Ectodermal cell (in vitro differentiated cells): ENCODE results near the gene KIAA0513.

Experiments
- H3K27ac ChIP-seq: 2 replicates; pipeline ENCODE4 v1.7.0; 2013; ENCODE audit warnings: mild to moderate bottlenecking, low read depth, low read length; ENCODE audit not compliant: insufficient read depth, poor library complexity, severe bottlenecking
- H3K27me3 ChIP-seq: 2 replicates; pipeline ENCODE4 v1.7.0; 2013; ENCODE audit warnings: mild to moderate bottlenecking, low read length; ENCODE audit not compliant: insufficient read depth, control insufficient read depth, poor library complexity, severe bottlenecking
- H3K36me3 ChIP-seq: one replicate; pipeline ENCODE4 v1.7.0; 2013; ENCODE audit warnings: low read length; ENCODE audit not compliant: control insufficient read depth, insufficient read depth
- H3K4me1 ChIP-seq: one replicate; pipeline ENCODE4 v1.7.0; 2013; ENCODE audit warnings: low read length; ENCODE audit not compliant: control insufficient read depth, insufficient read depth
- H3K4me3 ChIP-seq: 2 replicates; pipeline ENCODE4 v1.7.0; 2013; ENCODE audit warnings: low read depth, low read length, control low read depth; ENCODE audit not compliant: insufficient read depth
- H3K9me3 ChIP-seq: 2 replicates; pipeline ENCODE4 v1.7.0; 2013; ENCODE audit warnings: mild to moderate bottlenecking, low read length, moderate library complexity; ENCODE audit not compliant: control insufficient read depth
- WGBS, 2 experiments: methylation state at CpG; one replicate each; pipeline ENCODE4 v1.1.7; 2013; ENCODE audit warnings: missing lambda C conversion rate in 2 of 2; 5-methylcytosine and 5-hydroxymethylcytosine counted together

Gene KIAA0513

DNA sequence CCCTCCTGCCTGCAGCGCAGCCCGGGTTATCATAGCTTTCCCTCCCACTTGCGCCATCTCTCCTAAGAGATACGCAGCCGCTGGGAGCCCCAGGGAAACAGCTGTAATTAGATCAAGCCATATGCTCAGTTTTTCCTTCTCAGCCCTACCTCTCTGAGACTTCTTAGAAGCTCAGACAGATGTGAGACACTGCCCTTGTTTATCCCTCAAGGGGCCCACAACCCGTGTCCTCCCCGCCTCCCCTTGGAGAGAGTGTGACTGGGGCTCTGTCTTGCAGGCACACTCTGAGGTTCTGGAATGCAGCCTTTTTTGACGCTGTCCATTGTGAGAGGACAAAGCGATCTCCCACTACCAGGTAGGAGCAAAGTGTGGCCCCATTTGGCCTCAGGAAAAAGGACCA is 53.4 kb downstream of the KIAA0513 start:
- no peak overlapping the region for H3K4me3 ChIP-seq
- WGBS, 2 experiments: 53 to 56% methylated on average over 9 of the region's 9 CpGs
- H3K27me3 ChIP-seq: peaks cover 36% of the 10 kb centered on the region
- H3K27ac ChIP-seq: peak overlapping the region; percentile 27
- peaks cover 40% of the 10 kb centered on the region for H3K4me1 ChIP-seq
- H3K36me3 ChIP-seq: no peaks in the 10 kb centered on the region
- no peaks in the 10 kb centered on the region for H3K9me3 ChIP-seq

DNA sequence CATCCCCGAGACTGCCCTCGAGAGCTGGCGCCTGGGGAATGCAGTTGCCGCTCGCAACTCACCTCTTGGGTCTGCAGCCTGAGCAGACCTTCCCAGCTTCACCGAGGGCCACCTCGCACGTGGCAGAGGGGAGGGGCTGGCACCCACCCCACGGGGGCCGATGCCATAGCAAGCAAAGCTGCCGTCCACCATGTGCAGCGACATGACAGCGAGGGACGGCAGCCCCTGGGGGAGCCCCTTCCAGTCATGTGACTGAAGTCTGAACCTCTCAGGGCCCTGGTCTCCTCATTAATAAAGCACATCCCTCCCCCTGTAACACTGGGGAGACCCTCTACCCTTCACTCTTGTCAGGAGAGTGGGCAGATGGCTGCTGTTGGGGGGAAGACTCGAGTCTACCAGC is 54.2 kb downstream of the KIAA0513 start:
- Histone ChIP-seq H3K27ac (no peak overlapping the region), H3K9me3 (no peaks in the 10 kb centered on the region), H3K4me1 (peaks cover 40% of the 10 kb centered on the region), H3K27me3 (peaks cover 34% of the 10 kb centered on the region), H3K36me3 (no peaks in the 10 kb centered on the region), H3K4me3 (no peak overlapping the region)
- WGBS, 2 experiments: 53 to 60% methylated on average over 15 of the region's 15 CpGs

DNA sequence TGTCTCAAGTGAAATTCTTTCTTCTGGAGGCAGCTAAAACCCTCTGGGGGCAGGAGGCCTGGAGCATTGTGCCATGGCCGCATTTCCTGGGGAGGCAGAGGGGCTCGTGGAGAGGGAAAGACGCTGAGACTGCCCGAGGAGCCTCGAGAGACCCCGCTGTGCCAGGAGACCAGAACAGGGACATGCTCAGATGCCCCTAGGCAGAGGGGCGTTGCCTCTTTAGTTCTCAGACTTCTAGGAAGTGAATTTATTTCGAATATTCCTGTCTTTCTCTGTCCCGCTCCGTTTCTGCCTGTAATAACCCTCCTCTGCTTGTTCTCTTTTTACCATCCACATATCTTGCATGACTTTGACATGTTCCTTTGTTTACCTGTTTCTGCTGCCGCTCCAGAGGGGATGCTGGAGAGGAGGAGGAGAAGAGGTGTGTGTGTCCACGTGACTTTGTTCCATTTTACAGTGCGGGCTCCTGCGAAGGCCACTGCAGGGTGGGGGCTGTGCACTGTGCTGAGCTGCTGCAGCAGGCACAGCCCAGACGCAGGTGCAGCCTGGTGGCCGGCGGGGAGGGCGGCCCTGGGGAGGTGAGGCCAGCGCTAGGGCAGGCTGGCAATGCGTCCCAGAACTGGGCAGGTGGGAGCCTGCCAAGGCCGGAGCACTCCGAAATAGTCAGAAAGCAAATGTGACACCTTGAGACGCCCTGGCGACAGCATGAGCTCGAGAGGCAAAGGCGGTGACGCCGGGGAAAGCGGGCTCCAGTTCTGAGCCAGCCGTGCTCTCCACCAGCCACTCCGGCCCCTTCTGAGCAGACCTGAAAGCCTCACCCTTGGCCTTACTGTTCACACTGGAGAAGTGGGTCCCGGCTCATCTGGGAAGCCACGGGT is 54.8 kb downstream of the KIAA0513 start:
- Histone ChIP-seq H3K27ac (peak overlapping the region; percentile 2), H3K36me3 (no peaks in the 10 kb centered on the region), H3K9me3 (no peaks in the 10 kb centered on the region), H3K4me3 (no peak overlapping the region), H3K27me3 (peaks cover 33% of the 10 kb centered on the region), H3K4me1 (peaks cover 35% of the 10 kb centered on the region)
- WGBS, 2 experiments: 6% methylated on average over 33 of the region's 33 CpGs

DNA sequence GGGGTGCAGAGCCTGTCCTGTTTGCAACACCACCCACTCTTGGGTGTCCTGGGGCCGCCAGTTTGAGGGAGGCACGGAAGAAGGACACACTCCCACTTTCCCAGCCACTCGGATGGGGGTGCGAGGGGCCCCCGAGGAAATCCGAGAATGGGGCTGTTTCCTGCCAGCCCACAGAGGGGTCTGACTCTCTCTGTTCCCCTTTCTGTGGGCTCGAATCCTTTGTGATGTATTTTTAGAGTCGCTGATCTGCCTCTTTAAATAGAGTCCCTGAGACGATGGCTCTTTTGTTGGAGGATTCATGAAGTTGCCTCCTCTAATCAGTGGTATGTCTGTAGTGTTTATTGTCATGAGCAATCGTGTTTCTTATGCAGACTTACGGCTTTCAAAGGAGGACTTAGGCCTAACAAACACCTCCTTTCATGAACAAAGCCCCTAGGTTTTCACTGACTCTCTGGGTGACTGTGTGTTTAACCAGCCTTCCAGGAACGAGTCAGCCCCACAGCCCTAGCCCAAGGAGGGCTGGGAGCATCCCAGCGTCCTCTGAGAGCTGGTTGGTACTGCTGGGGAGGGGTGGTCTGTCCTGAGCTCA is 55.5 kb downstream of the KIAA0513 start:
- Histone ChIP-seq H3K36me3 (no peaks in the 10 kb centered on the region), H3K4me3 (no peak overlapping the region), H3K9me3 (no peaks in the 10 kb centered on the region), H3K27ac (peak overlapping the region; percentile 31), H3K4me1 (peaks cover 31% of the 10 kb centered on the region), H3K27me3 (peaks cover 33% of the 10 kb centered on the region)
- WGBS, 2 experiments: 1 to 2% methylated on average over 13 of the region's 13 CpGs

DNA sequence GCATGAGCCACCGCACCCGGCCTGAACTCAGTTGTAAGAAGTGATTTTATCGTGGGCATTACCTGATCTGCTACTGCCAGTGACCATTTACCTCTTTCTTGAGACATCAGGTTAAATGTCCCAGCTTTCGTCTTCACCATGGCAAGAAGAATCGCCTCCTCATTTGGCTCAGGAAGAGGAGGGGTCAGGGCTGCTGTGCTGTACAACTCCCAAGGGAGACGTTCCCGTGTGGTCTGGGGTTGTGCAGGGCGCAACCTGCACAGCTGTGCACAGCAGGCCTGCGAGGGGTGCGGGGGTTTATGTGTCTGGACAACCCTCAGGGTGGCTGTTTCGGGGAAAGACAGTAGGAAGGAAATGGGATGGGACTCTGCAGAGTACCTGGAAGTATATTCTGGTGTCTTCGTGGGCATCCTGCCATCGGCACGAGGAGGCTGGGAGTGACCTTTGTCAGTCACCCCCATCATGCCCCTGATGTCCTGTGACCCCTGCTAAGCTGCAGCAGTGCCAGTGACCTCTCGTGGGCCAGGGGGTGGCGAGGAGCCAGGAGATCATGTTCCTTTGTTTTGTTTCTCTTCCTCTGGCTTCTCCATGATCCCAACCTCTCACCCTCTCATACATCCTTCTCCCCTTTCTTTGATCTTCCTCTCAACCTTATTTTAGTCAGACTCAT is 57.4 kb downstream of the KIAA0513 start:
- Histone ChIP-seq H3K27me3 (peaks cover 33% of the 10 kb centered on the region), H3K27ac (no peak overlapping the region), H3K36me3 (no peaks in the 10 kb centered on the region), H3K4me1 (peaks cover 31% of the 10 kb centered on the region), H3K9me3 (no peaks in the 10 kb centered on the region), H3K4me3 (no peak overlapping the region)
- 92% methylated on average over 16 of the region's 16 CpGs for WGBS, 2 experiments

DNA sequence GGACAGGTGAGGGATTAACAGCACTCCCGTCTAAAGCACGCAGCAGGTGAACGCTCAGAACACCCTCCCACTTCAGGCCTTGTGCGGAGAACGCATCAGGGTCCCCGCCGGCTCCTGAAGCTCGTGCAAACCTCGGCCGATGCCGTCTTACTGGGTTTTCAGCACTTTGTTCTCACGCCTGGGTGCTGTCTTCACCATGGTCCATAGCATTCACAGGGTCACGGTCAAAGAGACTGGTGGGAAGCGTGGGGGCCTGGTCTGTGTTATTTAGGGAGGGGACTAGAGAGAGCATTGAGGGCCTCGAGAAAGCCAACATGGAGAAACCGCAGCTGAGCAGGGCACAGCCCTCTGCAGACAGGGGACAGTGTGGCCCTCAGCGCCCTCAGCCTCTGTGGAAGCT is 58.1 kb downstream of the KIAA0513 start:
- Histone ChIP-seq H3K27me3 (peaks cover 33% of the 10 kb centered on the region), H3K9me3 (no peaks in the 10 kb centered on the region), H3K4me1 (peaks cover 31% of the 10 kb centered on the region), H3K4me3 (no peak overlapping the region), H3K36me3 (no peaks in the 10 kb centered on the region), H3K27ac (no peak overlapping the region)
- 92 to 94% methylated on average over 17 of the region's 17 CpGs for WGBS, 2 experiments

DNA sequence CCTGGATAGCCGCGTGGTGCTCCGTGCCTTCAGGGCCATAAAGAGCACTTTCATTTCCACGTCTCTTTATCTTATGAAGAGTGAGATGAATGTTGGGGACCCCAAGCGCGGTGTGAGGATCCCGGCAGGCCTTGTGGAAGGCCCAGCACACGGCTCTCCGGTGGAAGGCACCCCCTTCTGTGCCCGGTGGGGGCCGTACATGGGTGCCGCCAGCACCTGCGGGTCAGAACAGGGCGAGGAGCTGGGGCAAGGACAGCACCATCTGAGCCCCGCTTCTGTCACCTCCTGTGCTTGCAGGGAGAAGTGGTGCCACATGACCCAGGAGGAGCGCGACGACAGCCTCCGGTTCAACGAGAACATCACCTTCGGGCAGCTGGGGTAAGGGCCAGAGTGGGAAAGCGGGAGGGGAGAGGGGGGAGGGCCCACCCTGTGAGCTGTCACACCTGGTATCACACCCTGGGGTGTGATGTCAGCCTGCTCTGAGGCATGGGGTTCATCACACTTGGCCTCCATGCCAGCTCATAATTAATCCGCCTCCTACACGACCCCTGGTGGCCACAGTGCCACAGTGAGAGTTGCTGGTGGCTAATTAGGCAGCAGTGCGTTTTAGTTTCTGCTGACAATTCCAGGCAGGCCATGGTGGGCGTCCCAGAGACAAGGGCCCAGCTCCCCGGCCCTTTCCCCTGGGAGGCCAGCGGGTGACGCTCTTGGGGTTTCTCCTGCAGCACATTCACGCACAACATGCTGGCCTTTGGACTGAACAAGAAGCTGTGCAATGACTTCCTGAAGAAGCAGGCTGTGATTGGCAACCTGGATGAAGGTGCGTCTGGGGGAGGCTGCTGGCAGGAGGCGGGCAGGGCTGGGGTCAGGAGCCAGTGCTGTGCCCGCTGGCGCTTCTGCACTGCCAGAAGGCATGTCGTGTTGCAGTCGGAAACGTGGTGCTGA is 59.0 kb downstream of the KIAA0513 start:
- peaks cover 23% of the 10 kb centered on the region for H3K4me1 ChIP-seq
- H3K36me3 ChIP-seq: no peaks in the 10 kb centered on the region
- WGBS, 2 experiments: 77 to 79% methylated on average over 37 of the region's 37 CpGs
- no peak overlapping the region for H3K4me3 ChIP-seq
- H3K9me3 ChIP-seq: no peaks in the 10 kb centered on the region
- peaks cover 28% of the 10 kb centered on the region for H3K27me3 ChIP-seq
- H3K27ac ChIP-seq: no peak overlapping the region

DNA sequence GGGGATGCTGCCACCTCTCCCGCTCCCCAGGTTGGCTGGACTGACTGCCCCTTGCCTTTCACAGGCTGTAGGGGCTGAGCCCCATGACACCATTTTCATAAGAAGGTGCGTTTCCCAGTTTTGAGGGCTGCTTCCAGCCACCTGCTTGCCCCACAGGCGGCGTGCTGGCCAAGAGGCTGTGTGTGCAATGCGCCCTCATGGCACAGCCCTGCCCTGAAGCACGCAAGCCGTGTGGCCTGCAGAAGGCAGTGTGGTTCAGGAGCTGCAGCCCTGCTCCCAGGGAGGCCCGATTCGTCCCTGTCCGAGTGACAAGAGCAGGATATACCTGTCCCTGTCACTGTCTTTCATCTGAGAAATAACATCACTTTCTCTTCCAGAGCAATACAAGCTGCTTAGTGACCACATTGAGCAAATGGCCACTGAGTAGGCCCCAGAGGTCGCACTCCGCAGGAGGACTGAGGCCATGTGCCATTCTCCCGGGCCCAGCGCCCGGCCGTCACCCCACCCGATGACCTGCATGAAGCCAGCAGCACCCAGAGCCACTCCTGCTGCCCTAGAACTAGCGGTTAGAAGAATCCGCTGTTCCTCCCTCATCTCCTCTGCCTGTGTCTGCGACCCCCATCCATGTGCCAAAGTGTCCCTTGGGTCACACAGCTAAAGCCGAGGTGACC is 60.4 kb downstream of the KIAA0513 start:
- peaks cover 9% of the 10 kb centered on the region for H3K4me1 ChIP-seq
- peaks cover 14% of the 10 kb centered on the region for H3K27me3 ChIP-seq
- no peak overlapping the region for H3K4me3 ChIP-seq
- no peaks in the 10 kb centered on the region for H3K9me3 ChIP-seq
- no peaks in the 10 kb centered on the region for H3K36me3 ChIP-seq
- H3K27ac ChIP-seq: no peak overlapping the region
- WGBS, 2 experiments: 95 to 96% methylated on average over 21 of the region's 21 CpGs

DNA sequence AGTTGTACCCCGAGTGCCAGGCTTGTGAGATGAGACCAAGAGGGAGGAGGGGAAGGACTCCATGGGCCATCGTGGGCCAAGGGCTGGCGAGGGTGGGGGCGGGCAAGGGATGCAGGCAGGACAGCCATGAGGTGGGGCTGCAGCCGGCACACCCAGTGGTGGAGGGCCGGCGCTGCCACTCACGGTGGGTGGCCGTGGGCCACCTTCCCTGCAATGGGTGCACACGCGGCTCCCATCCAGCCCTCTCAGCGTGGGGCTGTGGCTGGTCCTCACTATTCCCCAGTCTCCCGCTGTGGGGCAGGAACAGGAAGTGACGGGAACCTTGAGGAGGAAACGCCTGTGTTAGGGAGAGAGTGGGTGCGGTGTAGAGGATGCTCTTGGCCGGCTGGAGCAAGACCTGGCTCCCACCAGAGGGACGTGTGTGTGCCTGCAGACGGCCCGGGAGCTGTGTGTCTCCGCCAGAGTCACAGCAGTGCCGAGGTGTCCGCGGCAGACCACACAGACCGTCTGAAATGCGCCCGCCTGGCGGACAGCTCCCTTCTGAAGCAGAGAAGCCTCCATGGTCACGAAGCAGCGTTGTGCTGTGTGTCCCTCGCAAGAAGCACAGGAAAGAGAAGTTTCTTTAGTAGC is 61.1 kb downstream of the KIAA0513 start:
- Histone ChIP-seq H3K27ac (no peak overlapping the region), H3K4me3 (no peak overlapping the region), H3K36me3 (no peaks in the 10 kb centered on the region), H3K4me1 (peaks cover 6% of the 10 kb centered on the region), H3K9me3 (no peaks in the 10 kb centered on the region), H3K27me3 (peaks cover 8% of the 10 kb centered on the region)
- 93 to 94% methylated on average over 31 of the region's 31 CpGs for WGBS, 2 experiments
